Vagina (tissue), 2 donors: ENCODE data around the gene LIPH.

ENCODE experiments used
- CTCF ChIP-seq, 3 experiments: fragments of 450-650 bp in 2 of 3; fragments of 200-600 bp in 1 of 3; sonication (generic) in 1 of 3; IDR thresholded peaks; one replicate each; pipeline ENCODE4 v1.5.1; 2017 to 2019; ENCODE audit warnings: antibody characterized with exemption in 3 of 3, mild to moderate bottlenecking in 2 of 3, moderate library complexity in 2 of 3
- POLR2A ChIP-seq, 2 donors: fragments of 450-650 bp; IDR thresholded peaks; one replicate each; pipeline ENCODE4 v1.6.1; 2017; ENCODE audit warnings: antibody characterized with exemption in 2 of 2, mild to moderate bottlenecking in 2 of 2, moderate library complexity in 2 of 2

GRCh38 chr3:185457376-185457775 is 95.0 kb downstream of the LIPH start:
- TF ChIP-seq CTCF (IDR thresholded peaks at IDR 0.05) (no peak), POLR2A (IDR thresholded peaks at IDR 0.05) (no peak)
